Measurements from ENCODE around the gene GPSM1.

Gene GPSM1

DNA sequence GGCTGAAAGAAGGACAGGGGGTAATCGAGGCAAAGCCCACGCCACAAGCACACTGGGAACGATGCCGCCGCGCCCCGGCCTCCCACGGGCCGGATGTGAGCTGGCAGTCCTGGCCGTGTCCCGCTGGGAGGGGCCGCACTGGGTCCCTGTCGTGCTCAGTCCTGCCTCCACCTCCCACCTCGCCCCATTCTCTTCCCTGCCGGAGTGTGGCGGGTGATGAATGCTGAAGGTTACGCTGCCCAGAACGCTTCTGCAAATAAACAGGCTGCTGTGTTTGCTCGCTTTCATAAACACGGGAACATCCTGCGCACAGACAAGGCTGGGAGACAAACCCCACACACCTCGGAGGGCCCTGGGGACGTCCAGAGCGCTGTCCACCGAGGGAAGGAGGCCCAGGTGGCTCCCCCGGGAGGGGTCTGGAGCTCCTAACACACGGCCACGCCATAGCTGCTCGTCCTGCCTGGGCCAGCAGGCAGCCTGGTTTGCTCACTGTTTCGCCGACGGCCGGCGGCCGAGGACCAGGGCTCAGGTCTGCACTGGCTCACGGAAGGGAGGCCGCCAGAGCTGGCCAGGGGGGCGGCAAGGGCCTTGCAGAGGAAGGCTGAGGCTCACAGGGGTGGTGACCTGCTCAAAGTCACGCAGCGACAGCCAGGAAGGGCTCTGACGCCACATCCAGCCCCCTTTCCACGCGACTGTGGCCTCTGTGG lies 33.9 kb downstream of the GPSM1 start:
- no peak for DNase-seq (ENCODE audit: low read depth in 2 of 2)

DNA sequence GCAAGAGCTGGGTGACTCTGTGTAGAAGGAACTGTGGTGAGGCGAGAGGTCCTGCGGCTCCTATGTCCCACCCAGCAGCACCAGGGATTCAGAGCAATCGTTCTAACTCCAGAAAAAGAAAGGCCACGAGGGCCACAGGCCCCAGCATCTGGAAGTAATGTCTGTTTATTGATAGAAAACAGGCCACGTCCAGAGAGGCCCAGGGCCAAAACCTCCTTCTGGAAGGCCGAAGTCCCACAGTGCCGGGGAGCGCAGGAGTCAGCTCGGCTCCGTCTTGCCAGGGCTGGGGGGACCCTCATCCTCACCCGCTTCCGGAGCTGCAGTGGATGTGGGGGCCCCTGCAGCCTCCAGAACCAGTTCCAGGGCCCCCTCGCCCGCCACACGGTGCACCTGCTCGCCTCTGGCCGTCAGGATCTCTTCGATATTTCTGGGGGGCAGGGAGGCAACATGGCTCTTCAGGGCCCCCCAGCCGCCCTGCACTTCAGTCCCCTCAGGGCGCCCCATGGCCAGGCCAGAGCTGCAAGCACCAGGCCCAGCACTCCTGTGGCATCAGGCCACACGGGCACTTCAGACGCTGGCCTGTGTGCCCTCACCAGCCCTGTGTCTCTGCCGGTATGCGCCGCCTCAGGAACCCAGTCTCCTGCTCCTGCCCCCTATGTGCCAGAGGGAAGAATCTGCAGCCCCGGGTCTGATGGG lies 34.6 kb downstream of the GPSM1 start:
- no peak for DNase-seq (ENCODE audit: low read depth in 2 of 2)

DNA sequence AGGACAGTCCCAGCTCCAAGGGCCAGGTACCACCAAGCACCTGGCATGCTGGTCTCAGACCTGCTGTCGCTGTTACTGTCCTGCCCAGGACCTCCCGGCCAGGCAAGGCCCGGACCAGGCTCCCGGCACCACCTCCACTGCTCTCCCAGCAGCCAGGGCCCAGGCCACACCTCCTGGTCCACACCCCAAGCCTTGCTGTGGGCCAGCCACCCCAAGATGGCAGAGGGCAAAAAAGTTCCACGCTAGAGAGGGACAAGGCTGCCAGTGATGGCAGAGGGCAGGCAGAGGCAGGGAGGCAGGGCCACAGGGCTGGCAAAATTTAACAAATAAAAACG lies 35.1 kb downstream of the GPSM1 start:
- DNase-seq (ENCODE audit: low read depth in 2 of 2): no peak

DNA sequence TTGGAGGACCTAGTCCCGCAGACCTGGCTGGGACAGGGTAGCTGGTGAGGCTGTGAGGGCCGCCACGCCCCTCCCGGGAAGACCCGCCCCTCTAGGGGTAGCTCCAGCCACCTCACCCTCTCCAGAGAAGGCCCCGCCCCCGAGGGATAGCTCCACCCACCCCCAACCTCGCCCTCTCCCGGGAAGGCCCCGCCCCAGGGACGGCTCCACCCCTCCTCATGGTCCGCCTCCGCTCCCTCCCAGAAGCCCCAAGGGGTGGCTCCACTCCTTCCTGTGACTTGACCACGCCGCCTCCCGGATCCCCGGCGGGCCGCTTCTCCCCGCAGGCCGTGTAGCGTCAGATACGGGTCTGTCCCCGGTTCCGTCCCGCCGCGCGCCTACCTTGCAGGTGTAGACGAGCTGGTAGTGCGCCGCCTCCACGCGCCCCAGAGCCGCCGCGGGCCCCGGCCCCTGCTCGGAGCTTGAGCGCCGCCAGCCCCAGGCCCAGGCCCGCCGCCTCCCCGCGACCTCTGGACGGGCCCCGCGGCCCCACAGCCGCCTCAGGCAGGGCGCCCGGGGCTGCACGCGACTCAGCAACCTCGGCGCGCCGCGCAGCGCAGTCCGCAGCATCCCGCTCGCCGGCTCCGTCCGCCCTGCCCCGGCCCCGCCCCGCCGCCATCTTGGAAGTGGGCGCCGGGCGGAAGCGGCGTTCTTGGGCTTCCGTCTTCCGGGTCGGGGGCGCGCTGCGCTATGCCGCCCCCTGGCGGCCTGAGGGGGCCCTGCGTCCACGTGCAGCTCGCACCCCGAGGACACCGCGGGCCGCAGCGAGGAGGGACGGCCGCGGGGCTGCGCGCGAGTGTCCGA lies 36.0 kb downstream of the GPSM1 start, which contains the start of gene DNLZ:
DNLZ (minus strand) TSS at position 639 of the 843 bp plus-strand sequence; CDS start at position 609, 30 bp downstream.
- DNase-seq (ENCODE audit: low read depth in 2 of 2): peak; percentile 96 to 99

DNA sequence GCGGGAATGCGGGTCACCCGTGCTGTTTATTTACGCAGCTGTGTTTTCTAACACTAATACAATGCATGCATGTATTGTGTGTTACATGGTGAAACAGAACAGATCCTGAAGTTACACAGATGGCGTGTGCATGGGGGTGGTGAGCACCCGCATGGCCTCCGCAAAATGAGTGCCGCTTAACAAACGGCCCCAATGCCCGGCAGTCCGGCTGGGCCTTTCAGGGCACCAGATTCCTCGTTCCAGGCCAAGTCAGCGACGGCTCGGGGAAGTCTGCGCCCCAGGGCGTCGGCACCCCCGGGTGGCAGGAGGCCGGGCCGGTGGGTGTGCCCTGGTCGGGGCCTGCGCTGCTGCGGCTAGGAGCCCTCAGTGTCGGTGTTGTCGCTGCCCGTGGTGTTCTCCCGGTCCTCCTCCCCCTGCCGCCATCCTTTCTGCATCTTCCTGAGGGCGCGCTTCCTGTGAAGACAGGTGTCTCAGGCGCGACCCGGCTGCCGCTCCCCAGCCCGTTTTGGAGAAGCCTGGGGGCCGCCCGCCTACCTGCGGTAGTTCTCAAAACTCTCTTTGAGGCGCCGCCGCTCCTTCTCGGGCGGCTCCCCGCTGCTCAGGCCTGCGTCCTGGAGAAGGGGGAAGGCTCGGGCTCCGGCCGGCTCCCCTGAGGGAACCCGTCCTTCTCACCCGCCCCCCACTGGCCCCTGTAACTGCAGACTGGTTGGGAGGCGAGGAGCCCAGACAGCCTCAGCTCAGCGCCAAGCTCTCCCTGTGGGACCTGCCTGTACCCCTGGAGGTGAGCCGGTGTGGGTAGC lies 36.8 kb downstream of the GPSM1 start:
- DNase-seq (ENCODE audit: low read depth in 2 of 2): no peak

DNA sequence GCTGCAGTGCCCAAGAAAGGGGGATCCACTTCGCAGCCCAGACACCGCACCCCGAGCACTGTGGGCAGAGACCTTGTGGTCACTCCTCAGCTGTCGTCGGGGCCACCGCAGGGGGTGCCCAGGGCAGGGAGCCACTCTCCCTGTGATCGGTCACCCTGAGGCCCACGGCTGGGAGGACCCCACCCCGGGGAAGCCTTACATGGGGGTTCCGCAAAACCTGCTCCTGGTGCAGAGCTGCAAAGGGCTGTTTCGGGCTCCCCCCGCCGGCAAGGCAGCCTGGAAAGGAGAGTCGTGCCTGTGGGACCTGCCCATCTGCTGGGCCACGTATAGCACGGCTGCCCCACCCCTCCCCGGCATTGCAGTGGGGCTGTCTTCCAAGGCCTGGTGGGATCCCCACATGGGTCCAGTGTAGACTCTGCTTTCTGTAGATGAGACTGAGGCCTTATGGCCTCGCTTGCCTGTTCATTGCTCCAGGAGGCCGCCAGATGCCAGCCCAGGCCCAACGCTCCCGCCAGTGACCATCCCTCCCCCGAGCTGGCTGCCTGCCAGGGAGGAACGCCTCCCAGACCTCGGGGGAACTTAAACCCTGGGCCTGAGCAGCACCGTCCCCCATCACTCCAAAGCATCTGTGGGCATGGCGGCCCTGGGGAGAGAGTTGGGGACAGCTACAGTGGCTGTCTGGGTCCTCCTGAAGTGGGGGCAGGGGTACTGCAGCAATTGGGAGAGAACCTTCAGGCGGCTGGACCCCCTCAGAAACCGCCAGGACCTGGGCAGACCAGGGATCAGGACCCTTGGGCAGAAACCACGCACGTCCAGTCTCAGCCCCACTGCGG lies 37.8 kb downstream of the GPSM1 start:
- DNase-seq (ENCODE audit: low read depth in 2 of 2): no peak

DNA sequence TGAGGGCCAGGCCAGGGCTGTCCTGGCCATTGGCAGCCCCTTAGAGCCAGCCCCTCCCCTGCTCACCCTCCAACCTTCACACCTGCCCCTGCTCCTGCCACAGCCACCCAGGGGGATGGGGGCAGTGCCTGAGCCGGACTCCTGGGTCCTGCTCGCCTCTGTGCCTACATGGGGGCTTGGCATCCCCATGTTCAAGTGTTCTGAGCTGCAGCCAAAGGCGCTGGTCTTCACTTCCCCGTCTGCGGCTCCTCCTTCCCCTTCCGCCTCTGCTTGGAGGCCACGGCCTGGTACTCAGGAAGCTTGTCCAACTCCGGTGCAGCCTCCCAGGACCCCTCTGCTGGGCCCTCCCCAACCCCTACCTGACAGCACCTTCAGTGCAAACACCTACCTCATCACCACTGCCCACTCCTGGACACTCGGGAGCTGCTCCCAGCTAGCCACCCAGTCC lies 38.5 kb downstream of the GPSM1 start:
- DNase-seq (ENCODE audit: low read depth in 2 of 2): no peak

DNA sequence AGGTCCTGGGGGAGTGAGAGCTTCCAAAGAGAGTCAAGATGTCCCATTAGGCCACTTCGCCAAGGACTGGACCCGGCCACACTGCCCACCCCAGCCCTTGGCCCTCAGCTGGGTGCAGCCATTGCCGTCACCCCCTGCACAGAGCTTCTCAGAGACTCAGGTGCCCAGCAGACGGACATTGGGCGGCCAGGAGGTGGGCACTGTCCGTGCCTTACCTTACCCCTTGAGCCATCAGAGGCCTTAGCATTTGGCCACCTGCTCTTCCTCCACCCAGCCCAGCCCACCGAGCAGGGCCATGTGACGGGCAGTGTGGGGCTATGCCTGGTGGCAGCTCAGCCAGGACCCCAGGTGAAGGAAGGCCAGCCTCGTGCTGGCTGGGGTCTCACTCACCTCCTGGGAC lies 39.5 kb downstream of the GPSM1 start:
- no peak for DNase-seq (ENCODE audit: low read depth in 2 of 2)

DNA sequence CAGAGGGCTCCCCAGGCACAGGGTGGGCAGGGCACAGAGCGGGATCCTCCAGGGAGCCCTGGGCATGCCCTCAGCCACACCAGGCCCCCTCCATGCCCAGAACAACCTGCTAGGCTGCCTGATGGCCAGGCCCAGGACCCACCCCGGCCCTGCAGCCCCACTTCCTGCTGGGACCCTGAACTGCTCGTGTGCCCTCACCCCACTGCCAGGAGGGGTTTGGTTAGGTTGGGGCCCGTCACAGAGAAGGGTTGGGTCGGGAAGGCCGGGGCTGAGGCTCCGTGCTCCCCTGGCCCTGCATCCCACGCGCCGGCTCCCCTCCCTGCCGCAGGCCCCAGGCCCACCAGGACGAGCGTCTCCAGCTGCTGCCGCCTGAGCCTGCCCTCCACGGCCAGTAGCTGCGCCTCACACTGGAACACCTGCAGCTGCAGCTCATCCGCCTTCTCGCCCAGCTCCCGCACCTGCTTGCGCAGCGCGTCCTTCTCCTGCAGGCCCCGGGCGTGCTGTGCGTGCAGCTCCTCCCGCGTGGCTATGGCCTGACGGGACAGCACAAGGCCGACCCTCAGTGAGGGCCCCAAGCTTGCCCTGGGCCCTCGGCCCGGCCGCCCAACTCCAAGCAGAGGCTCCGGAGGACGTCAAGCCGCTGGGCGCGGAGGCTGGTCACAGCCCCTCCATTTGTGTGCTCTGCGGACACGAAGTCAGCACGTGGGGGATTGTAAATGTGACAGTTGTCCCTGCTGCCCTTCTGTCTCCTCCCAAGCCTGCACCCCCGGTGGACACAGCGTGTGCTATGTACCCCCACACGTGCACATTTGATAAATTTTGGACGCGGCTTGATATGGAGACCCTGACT lies 40.2 kb downstream of the GPSM1 start:
- no peak for DNase-seq (ENCODE audit: low read depth in 2 of 2)

DNA sequence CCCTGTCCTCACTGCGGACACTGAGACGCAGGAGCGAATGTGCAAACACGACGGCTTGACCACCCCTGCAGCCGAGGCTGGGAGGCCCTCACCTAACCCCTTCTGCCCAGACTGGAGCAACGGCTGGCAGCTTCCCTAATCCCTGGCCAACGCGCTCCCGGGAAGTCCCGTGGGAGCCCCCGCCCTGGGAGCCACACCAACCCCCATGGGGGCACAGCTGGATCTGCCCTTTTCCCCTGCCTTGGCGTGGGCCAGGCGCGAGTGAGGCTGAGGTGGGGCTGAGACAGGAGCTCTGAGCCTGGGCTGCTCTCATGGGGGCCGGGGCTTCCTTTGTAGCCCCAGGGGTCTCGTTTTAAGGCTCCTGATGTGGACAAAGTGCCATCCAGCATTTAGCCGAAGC lies 40.9 kb downstream of the GPSM1 start:
- no peak for DNase-seq (ENCODE audit: low read depth in 2 of 2)

DNA sequence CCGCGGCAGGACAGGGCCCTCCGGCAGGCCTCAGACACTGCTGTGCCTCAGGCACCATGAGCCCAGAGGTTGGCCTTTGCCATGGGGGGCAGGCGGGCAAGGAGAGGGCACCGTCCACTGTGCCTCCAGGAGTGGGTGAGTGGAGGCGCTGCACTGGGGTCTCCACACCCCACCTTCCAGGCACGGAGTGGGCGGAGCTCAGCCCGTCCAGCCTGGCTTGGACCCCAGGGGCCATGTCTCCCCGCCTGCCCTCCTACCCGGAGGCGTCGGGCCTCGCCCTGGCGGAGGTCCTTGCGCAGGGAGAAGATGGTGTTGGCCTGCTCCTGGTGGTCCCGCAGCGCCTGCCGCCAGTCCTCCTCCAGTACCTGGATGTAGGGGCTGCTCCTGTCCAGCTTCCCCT lies 42.7 kb downstream of the GPSM1 start:
- DNase-seq (ENCODE audit: low read depth in 2 of 2): no peak

DNA sequence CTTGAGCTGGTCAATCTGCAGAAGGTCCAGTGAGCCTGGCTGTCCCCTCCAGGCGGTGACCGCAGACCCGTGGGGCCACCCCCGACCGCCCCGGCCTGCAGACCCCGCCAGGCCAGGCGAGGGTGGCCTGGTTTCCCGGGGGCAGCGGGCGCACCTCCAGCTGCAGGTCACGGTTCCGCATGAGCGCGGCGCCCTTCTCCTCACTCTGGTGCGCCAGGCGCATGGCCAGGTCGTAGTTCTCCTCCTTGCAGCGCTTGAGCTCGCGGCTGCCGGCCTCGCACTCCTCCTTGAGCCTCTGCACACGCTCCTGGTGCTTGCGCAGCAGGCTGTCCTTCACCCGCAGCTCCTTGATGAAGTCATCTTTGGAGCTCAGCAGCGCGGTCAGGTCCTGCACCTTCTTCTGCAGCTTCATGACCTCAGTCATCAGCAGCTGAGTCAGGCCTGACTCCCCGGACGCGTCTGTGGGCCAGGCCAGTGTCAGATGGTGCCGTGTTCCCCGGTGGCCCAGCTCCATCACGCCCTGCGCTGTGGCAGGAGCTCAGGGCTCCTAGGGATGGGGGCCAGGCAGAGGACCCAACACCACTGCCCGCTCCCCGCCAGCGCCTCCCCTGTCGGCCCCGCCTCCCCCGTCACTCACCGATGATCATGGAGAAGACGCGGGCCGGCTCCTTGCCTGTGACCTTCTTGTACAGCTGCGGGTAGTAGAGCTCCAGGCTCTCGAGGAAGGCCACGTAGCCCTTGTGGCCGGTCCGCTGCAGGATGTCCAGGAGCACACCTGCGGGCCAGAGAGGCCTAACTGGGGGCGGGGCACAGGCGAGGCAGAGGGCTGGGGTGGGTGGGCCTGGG lies 43.6 kb downstream of the GPSM1 start:
- DNase-seq (ENCODE audit: low read depth in 2 of 2): no peak

DNA sequence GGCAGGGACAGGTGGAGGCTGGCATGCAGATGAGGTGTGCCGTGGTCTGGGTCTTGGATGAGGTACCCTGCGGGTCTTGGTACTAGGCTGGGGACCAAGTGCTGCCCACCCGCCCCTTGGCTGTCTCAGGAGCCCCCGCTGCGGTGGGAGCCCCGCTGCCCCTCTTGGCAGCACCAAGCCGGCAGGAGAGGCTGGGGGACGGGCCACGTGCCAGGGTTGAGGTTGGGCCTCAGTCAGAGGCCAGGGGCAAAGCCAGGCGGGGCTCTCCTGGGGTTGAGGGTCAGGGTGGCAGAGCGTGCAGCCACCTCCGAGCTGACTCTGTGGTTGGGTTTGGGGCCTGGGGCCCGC lies 44.2 kb downstream of the GPSM1 start:
- no peak for DNase-seq (ENCODE audit: low read depth in 2 of 2)

DNA sequence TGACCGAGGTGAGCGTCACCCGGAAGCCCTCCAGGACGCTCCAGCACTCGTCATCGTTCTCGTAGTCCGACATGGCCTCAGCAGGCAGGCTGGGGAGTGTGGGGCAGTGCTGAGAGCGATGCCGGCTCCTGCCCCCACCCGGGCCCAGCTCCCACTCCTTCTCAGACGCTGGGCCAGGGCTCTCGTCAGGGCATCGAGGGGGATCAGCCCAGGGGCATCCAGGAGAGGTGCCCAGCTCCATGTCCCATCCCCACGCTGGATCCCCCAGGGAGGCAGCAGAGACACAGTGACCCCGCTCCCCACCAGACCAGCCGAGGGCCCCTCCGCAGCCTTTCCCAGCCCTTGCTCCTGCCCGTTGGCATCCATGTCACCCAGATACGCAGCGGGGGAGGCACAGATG lies 44.7 kb downstream of the GPSM1 start:
- DNase-seq (ENCODE audit: low read depth in 2 of 2): no peak

DNA sequence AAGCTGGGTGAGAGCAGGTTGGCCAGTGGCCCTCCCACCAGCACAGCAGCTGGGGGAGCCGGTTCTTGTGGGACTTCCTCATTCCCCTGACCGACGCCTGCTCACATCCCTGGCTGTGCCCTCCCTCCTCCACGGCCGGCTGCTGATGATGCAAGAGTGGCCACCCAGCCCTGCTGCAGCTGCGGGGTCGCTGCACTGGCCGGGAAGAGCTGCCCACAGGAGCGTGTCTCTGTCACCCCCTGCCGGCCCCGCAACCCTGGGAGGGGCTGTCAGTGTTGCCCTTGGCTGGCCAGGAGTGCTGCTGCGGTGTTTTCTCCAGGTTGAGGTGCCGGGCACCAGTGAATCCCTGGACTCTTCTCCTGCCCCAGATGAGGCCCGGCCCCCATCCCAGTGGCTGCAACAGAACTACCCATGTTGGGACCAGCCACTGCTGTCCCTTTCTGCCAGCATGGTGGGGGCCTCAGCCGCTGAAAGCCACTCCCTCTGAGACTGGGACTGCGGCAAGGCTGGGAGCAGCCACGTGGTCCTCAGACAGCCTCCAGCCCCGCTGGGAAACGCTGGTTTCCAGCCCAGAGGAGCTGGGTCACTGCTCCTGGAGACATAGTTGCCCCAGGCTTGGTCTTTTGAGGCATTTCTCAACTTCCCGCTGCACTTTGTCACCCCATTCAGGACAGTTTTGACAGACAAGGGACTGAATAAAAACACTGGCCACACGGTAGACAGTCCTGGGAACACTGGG lies 45.4 kb downstream of the GPSM1 start:
- DNase-seq (ENCODE audit: low read depth in 2 of 2): no peak

DNA sequence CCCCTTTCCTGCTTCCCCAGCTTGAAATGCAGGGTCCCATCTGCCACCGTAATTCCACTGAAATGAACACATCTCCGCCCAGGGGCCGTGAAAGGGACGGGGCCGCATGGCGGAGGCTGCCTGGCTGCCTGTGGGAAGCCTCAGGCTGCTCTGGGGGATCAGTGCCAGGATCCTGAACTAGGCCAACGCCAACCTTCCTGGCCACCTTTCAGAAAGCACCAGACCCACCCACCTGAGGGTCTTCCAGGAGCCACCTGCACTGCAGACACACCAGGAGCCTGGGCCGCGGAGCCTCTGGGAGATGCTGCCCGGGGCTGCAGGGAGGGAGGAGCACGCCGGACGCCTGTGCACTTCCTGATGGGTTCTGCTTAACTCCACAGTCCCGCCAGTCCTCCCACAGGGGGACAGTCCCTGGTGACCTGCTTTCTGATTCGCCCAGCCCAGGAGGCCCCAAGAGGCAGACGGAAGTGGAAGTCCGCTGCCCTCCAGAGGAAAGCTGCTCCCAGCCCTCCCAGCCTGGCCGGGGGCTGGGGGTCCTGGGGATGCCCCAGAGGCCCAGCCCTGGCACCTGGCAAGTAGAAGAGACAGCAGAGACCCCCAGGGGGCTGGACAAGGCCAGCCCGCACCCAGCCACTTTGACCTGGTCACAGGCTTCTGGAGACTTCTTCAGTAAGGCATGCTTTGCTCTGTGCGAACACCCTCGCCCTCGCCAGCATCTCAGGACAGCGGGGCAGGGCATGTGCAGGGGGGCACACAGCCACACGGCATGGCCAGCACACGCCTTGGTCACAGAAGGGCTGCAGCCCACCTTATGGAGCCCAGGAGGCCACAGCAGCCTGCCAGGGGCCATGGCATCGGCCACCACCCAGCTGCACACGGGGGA lies 46.2 kb downstream of the GPSM1 start, which contains the start of gene CARD9:
CARD9 (minus strand) TSS at position 370 of the 883 bp plus-strand sequence. CDS start 1,591 bp downstream, outside the sequence.
- no peak for DNase-seq (ENCODE audit: low read depth in 2 of 2)

DNA sequence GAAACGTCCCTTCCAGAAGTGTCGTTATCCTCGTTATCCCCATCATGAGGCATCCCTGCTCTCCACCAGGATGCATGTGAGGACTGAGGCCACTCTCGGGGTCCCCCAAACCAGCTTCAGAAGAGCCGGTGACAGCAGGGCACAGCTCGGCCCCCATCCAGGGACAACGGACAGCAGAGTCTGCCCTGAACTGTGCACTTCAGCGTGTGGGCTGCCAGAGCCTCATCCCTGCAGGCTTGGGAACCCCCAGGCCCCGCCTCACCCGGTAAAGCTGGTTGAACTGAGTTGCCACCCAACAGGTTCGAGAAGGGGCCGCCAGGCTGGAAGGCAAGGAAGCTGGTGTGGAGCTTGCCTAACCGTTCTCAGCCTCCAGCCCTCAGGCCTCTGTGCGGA lies 46.8 kb downstream of the GPSM1 start:
- DNase-seq (ENCODE audit: low read depth in 2 of 2): no peak
